Mesenteric fat pad (tissue), 1 donor: Measurements from ENCODE around the gene GNB2. TPM values are rescaled to one million over a fixed set of nuclear protein-coding genes. Genes with fewer than 3 reads are reported as not detected.
"Not testable (repeated sequence)": the region's sequence is repeated elsewhere in the genome, so short reads cannot be mapped to it uniquely, and the experiment has no call there.

ENCODE experiments used
- DNase-seq: peaks from one replicate; pipeline ENCODE4 v3.0.0-alpha.2; 2020; ENCODE audit warnings: low spot score
- total RNA-seq: library from RNA; stranded (reverse); fragmentation: NEBNext Ultra II Directional; extraction: Animal tissue kit (Norgen Biotek cat#: 25700); gene quantifications from one replicate; pipeline ENCODE4 v1.2.1, GENCODE V29; 2021
- donor health status: DM: yes; HTN: yes; CAD: no.

GNB2 gene
- total RNA-seq, 1 donor from 2014 or later, result 243 TPM

- not testable (repeated sequence) for DNase-seq
Measured at GRCh38 chr7:100662194-100662776, 11.3 kb upstream of the GNB2 start.

- DNase-seq, result no peak
Measured at GRCh38 chr7:100665168-100665726, 8.3 kb upstream of the GNB2 start.

GRCh38 chr7:100667331-100668068 lies 6.0 kb upstream of the GNB2 start:
- DNase-seq, result no peak

GRCh38 chr7:100668069-100668449 lies 5.5 kb upstream of the GNB2 start:
- no peak for DNase-seq

GRCh38 chr7:100669106-100669505 lies 4.4 kb upstream of the GNB2 start:
- DNase-seq, result not testable (repeated sequence)

- DNase-seq, result no peak
Measured at GRCh38 chr7:100670074-100670473, 3.5 kb upstream of the GNB2 start.

GRCh38 chr7:100671353-100672327 lies 1.9 kb upstream of the GNB2 start:
- no peak for DNase-seq

- DNase-seq, result no peak
Measured at GRCh38 chr7:100673942-100674410, 436 bp downstream of the GNB2 start.

GRCh38 chr7:100674411-100675104 lies 1.0 kb downstream of the GNB2 start:
- DNase-seq, result no peak

- DNase-seq, result no peak
Measured at GRCh38 chr7:100675105-100675451, 1.5 kb downstream of the GNB2 start.

GRCh38 chr7:100675581-100676350 lies 2.2 kb downstream of the GNB2 start:
- no peak for DNase-seq

GRCh38 chr7:100676501-100677306 lies 3.2 kb downstream of the GNB2 start:
- DNase-seq, result no peak

- DNase-seq, result no peak
Measured at GRCh38 chr7:100677308-100678267, 4.0 kb downstream of the GNB2 start.

GRCh38 chr7:100678291-100678984 lies 4.9 kb downstream of the GNB2 start:
- DNase-seq, result no peak

- DNase-seq, result no peak
Measured at GRCh38 chr7:100679129-100679926, 5.8 kb downstream of the GNB2 start.

GRCh38 chr7:100679927-100680575 lies 6.5 kb downstream of the GNB2 start:
- DNase-seq, result no peak
